Suppressor macrophage (primary cell): ENCODE measurements around the gene RPUSD2.

Experiments used
- DNase-seq, 4 experiments: peaks; one replicate each; pipeline ENCODE4 v3.0.0-alpha.2; 2020 to 2022

Gene RPUSD2

GRCh38 chr15:40623361-40623760 lies 54.3 kb downstream of the RPUSD2 start:
- DNase-seq = no peak
